OCI-M1 (cell line): Measurements from ENCODE around the gene MDGA2.

Experiments
- DNase-seq: peaks from one replicate; lab custom pipeline; 2025; lab: John Stamatoyannopoulos, UW

MDGA2 gene

GRCh38 chr14:47619392-47619791 is 56.0 kb downstream of the MDGA2 start:
- no peak for DNase-seq

- DNase-seq, result no peak
These were observed 68.8 kb downstream of the MDGA2 start for GRCh38 chr14:47606566-47606965.

- no peak for DNase-seq
These were observed 78.5 kb downstream of the MDGA2 start for GRCh38 chr14:47596860-47597259.

GRCh38 chr14:47596232-47596631 is 79.2 kb downstream of the MDGA2 start:
- DNase-seq, result no peak

- no peak for DNase-seq
These were observed 79.9 kb downstream of the MDGA2 start for GRCh38 chr14:47595552-47595951.

- DNase-seq, result no peak
These were observed 84.5 kb downstream of the MDGA2 start for GRCh38 chr14:47590767-47591495.

GRCh38 chr14:47585447-47585846 is 90.0 kb downstream of the MDGA2 start:
- DNase-seq, result no peak

- no peak for DNase-seq
These were observed 108.1 kb downstream of the MDGA2 start for GRCh38 chr14:47567273-47567672.

GRCh38 chr14:47557894-47558293 is 117.5 kb downstream of the MDGA2 start:
- DNase-seq, result no peak

GRCh38 chr14:47555333-47555732 is 120.1 kb downstream of the MDGA2 start:
- no peak for DNase-seq

GRCh38 chr14:47549886-47550285 is 125.5 kb downstream of the MDGA2 start:
- no peak for DNase-seq

- DNase-seq, result no peak
These were observed 131.9 kb downstream of the MDGA2 start for GRCh38 chr14:47543459-47543858.

- DNase-seq, result no peak
These were observed 133.7 kb downstream of the MDGA2 start for GRCh38 chr14:47541662-47542061.

GRCh38 chr14:47539031-47539461 is 136.4 kb downstream of the MDGA2 start:
- DNase-seq, result peak; percentile 59

- DNase-seq, result no peak
These were observed 139.1 kb downstream of the MDGA2 start for GRCh38 chr14:47536341-47536740.

GRCh38 chr14:47526591-47527244 is 148.7 kb downstream of the MDGA2 start:
- DNase-seq, result no peak

GRCh38 chr14:47524524-47524923 is 150.9 kb downstream of the MDGA2 start:
- DNase-seq, result peak; percentile 5

GRCh38 chr14:47520382-47520781 is 155.0 kb downstream of the MDGA2 start:
- no peak for DNase-seq

- no peak for DNase-seq
These were observed 163.6 kb downstream of the MDGA2 start for GRCh38 chr14:47511829-47512228.

GRCh38 chr14:47509957-47510356 is 165.4 kb downstream of the MDGA2 start:
- DNase-seq, result no peak

- DNase-seq, result no peak
These were observed 167.5 kb downstream of the MDGA2 start for GRCh38 chr14:47507861-47508260.

GRCh38 chr14:47500369-47500768 is 175.0 kb downstream of the MDGA2 start:
- DNase-seq, result no peak

- no peak for DNase-seq
These were observed 184.6 kb downstream of the MDGA2 start for GRCh38 chr14:47490766-47491165.

GRCh38 chr14:47490353-47490752 is 185.1 kb downstream of the MDGA2 start:
- DNase-seq, result no peak
